Mesenchymal stem cell (in vitro differentiated cells and primary cell): Measurements from ENCODE around the gene AP4B1.

Experiments used
- DNase-seq: peaks from one replicate; pipeline ENCODE4 v3.0.0-alpha.2; 2013
- H2AFZ ChIP-seq: one replicate; pipeline ENCODE4 v1.6.1; 2013; ENCODE audit warnings: low read depth, mild to moderate bottlenecking, control low read depth, inconsistent platforms, low read length, moderate library complexity
- H2AK5ac ChIP-seq: 2 replicates; pipeline ENCODE4 v1.6.1; 2013; ENCODE audit warnings: low read length, moderate library complexity, mild to moderate bottlenecking, inconsistent platforms; ENCODE audit not compliant: severe bottlenecking
- H2BK120ac ChIP-seq: one replicate; pipeline ENCODE4 v1.6.1; 2013; ENCODE audit warnings: low read depth, mild to moderate bottlenecking, inconsistent platforms, low read length, moderate library complexity
- H2BK12ac ChIP-seq, 2 experiments: one replicate each; pipeline ENCODE4 v1.6.1; 2013; ENCODE audit warnings: inconsistent platforms in 2 of 2, low read length in 2 of 2, mild to moderate bottlenecking in 2 of 2, moderate library complexity in 2 of 2, control low read depth in 1 of 2
- H2BK15ac ChIP-seq: one replicate; pipeline ENCODE4 v1.6.1; 2013; ENCODE audit warnings: mild to moderate bottlenecking, low read depth, inconsistent platforms; ENCODE audit not compliant: poor library complexity, severe bottlenecking
- H2BK5ac ChIP-seq: 2 replicates; pipeline ENCODE4 v1.6.1; 2013; ENCODE audit warnings: low read depth, mild to moderate bottlenecking, low read length, control low read depth, inconsistent platforms; ENCODE audit not compliant: poor library complexity, severe bottlenecking
- H3K14ac ChIP-seq, 2 experiments: one replicate each; pipeline ENCODE4 v1.6.1; 2013; ENCODE audit warnings: inconsistent platforms in 2 of 2, low read length in 2 of 2, control low read depth in 1 of 2, mild to moderate bottlenecking in 1 of 2, moderate library complexity in 1 of 2
- H3K18ac ChIP-seq, 2 experiments: one replicate each; pipeline ENCODE4 v1.6.1; 2013; ENCODE audit warnings: inconsistent platforms in 2 of 2, low read length in 2 of 2, control low read depth in 1 of 2, low read depth in 1 of 2, mild to moderate bottlenecking in 1 of 2
- H3K23ac ChIP-seq, 2 experiments: one replicate each; pipeline ENCODE4 v1.6.1; 2013; ENCODE audit warnings: inconsistent platforms in 2 of 2, low read length in 2 of 2, mild to moderate bottlenecking in 2 of 2, moderate library complexity in 2 of 2, control low read depth in 1 of 2
- H3K27ac ChIP-seq: 2 replicates; pipeline ENCODE4 v1.5.1; 2013; ENCODE audit warnings: mild to moderate bottlenecking, moderate library complexity, low read length, control low read depth, inconsistent platforms; ENCODE audit not compliant: poor library complexity, severe bottlenecking
- H3K27me3 ChIP-seq, 2 experiments: 2 replicates each; pipeline versions ENCODE4 v1.6.1 to v1.7.0; 2013; ENCODE audit warnings: low read length in 2 of 2, mild to moderate bottlenecking in 2 of 2, moderate library complexity in 2 of 2, control low read depth in 1 of 2, inconsistent platforms in 1 of 2; ENCODE audit not compliant: control insufficient read depth in 1 of 2, insufficient read depth in 1 of 2
- H3K36me3 ChIP-seq, 2 experiments: 2 replicates each; pipeline versions ENCODE4 v1.6.1 to v1.7.0; 2013; ENCODE audit warnings: low read length in 2 of 2, control low read depth in 1 of 2, inconsistent platforms in 1 of 2, low read depth in 1 of 2, mild to moderate bottlenecking in 1 of 2; ENCODE audit not compliant: insufficient read depth in 2 of 2, control insufficient read depth in 1 of 2
- H3K4ac ChIP-seq, 2 experiments: one replicate each; pipeline ENCODE4 v1.6.1; 2013; ENCODE audit warnings: inconsistent platforms in 2 of 2, low read length in 2 of 2, mild to moderate bottlenecking in 2 of 2, moderate library complexity in 2 of 2, control low read depth in 1 of 2, low read depth in 1 of 2
- H3K4me1 ChIP-seq: 2 replicates; pipeline ENCODE4 v1.6.1; 2013; ENCODE audit warnings: low read depth, low read length, control low read depth; ENCODE audit not compliant: control insufficient read depth, insufficient read depth
- H3K4me2 ChIP-seq: 2 replicates; pipeline ENCODE4 v1.6.1; 2013; ENCODE audit warnings: low read length, mild to moderate bottlenecking, inconsistent platforms; ENCODE audit not compliant: poor library complexity, severe bottlenecking
- H3K4me3 ChIP-seq, 2 experiments: 2 replicates each; pipeline versions ENCODE4 v1.5.1 to v1.7.0; 2013; ENCODE audit warnings: low read length in 2 of 2, mild to moderate bottlenecking in 2 of 2, control low read depth in 1 of 2, low read depth in 1 of 2; ENCODE audit not compliant: insufficient read depth in 1 of 2
- H3K79me1 ChIP-seq: replicated peaks from 2 replicates; pipeline ENCODE4 v1.6.1; 2013; ENCODE audit warnings: mild to moderate bottlenecking, control low read depth, low read length, inconsistent platforms; ENCODE audit not compliant: poor library complexity, severe bottlenecking
- H3K9ac ChIP-seq: 2 replicates; pipeline ENCODE4 v1.7.0; 2013; ENCODE audit warnings: mild to moderate bottlenecking, low read length, moderate library complexity
- H3K9me3 ChIP-seq: 2 replicates; pipeline ENCODE4 v1.7.0; 2013; ENCODE audit warnings: mild to moderate bottlenecking, low read length; ENCODE audit not compliant: control insufficient read depth
- H4K8ac ChIP-seq: one replicate; pipeline ENCODE4 v1.6.1; 2013; ENCODE audit warnings: inconsistent platforms, mild to moderate bottlenecking, low read length, moderate library complexity
- H4K91ac ChIP-seq: one replicate; pipeline ENCODE4 v1.6.1; 2013; ENCODE audit warnings: mild to moderate bottlenecking, low read length, inconsistent platforms
- WGBS: methylation state at CpG from one replicate; pipeline ENCODE4 v1.1.7; 2013; ENCODE audit warnings: mixed read lengths; 5-methylcytosine and 5-hydroxymethylcytosine counted together

Gene AP4B1

GRCh38 chr1:113935176-113935575 is 30.6 kb upstream of the AP4B1 start:
- H3K9me3 ChIP-seq, result no peaks in the 10 kb centered on the region
- peaks cover 4% of the 10 kb centered on the region for H3K79me1 ChIP-seq
- no peak overlapping the region for H2BK12ac ChIP-seq
- H3K18ac ChIP-seq, result no peak overlapping the region
- no peak overlapping the region for H3K23ac ChIP-seq
- no peak overlapping the region for H3K9ac ChIP-seq
- H2AK5ac ChIP-seq, result no peak overlapping the region
- H3K27me3 ChIP-seq, result no peaks in the 10 kb centered on the region
- no peak overlapping the region for H3K4ac ChIP-seq
- no peak overlapping the region for H3K4me3 ChIP-seq
- no peak overlapping the region for H2BK5ac ChIP-seq
- H2BK120ac ChIP-seq, result no peak overlapping the region
- H4K8ac ChIP-seq, result no peak overlapping the region
- WGBS, result 100% methylated on average over 1 of the region's 1 CpG
- H3K14ac ChIP-seq, result no peak overlapping the region
- no peak overlapping the region for H2BK15ac ChIP-seq
- no peak overlapping the region for H4K91ac ChIP-seq
- no peak overlapping the region for H2AFZ ChIP-seq
- DNase-seq, result no peak
- H3K27ac ChIP-seq, result no peak overlapping the region
- H3K4me1 ChIP-seq, result peaks cover 5% of the 10 kb centered on the region
- H3K36me3 ChIP-seq, result peaks cover 0 to under 1% of the 10 kb centered on the region in 2 experiments
- no peak overlapping the region for H3K4me2 ChIP-seq

- WGBS, result 95% methylated on average over 4 of the region's 5 CpGs
These were observed 30.0 kb upstream of the AP4B1 start for GRCh38 chr1:113934511-113935055.

GRCh38 chr1:113934006-113934405 is 29.4 kb upstream of the AP4B1 start:
- H3K9ac ChIP-seq, result no peak overlapping the region
- H2BK5ac ChIP-seq, result no peak overlapping the region
- DNase-seq, result no peak
- H3K4ac ChIP-seq, result no peak overlapping the region
- H2AK5ac ChIP-seq, result no peak overlapping the region
- peaks cover 5% of the 10 kb centered on the region for H3K4me1 ChIP-seq
- no peak overlapping the region for H3K18ac ChIP-seq
- H4K91ac ChIP-seq, result no peak overlapping the region
- H3K9me3 ChIP-seq, result no peaks in the 10 kb centered on the region
- H2BK12ac ChIP-seq, result no peak overlapping the region
- H3K4me3 ChIP-seq, result no peak overlapping the region
- H2AFZ ChIP-seq, result no peak overlapping the region
- H3K27me3 ChIP-seq, result no peaks in the 10 kb centered on the region
- no peak overlapping the region for H4K8ac ChIP-seq
- H3K36me3 ChIP-seq, result no peaks in the 10 kb centered on the region
- no peak overlapping the region for H3K4me2 ChIP-seq
- H2BK120ac ChIP-seq, result no peak overlapping the region
- H3K27ac ChIP-seq, result no peak overlapping the region
- no peak overlapping the region for H2BK15ac ChIP-seq
- no peak overlapping the region for H3K14ac ChIP-seq
- H3K23ac ChIP-seq, result no peak overlapping the region
- H3K79me1 ChIP-seq, result peaks cover 6% of the 10 kb centered on the region

More at GRCh38 chr1:113934511-113935055, 30.0 kb upstream of the AP4B1 start:
- H3K27me3 ChIP-seq, result no peaks in the 10 kb centered on the region
- DNase-seq, result no peak
- no peak overlapping the region for H2BK120ac ChIP-seq
- H3K4me1 ChIP-seq, result peaks cover 5% of the 10 kb centered on the region
- H4K91ac ChIP-seq, result no peak overlapping the region
- no peak overlapping the region for H2BK5ac ChIP-seq
- no peak overlapping the region for H2AFZ ChIP-seq
- no peak overlapping the region for H2BK15ac ChIP-seq
- H3K23ac ChIP-seq, result no peak overlapping the region
- no peak overlapping the region for H3K4me3 ChIP-seq
- no peak overlapping the region for H3K14ac ChIP-seq
- no peak overlapping the region for H2BK12ac ChIP-seq
- H3K27ac ChIP-seq, result no peak overlapping the region
- peaks cover 4% of the 10 kb centered on the region for H3K79me1 ChIP-seq
- no peaks in the 10 kb centered on the region for H3K36me3 ChIP-seq
- no peak overlapping the region for H3K18ac ChIP-seq
- no peak overlapping the region for H3K4ac ChIP-seq
- H3K9me3 ChIP-seq, result no peaks in the 10 kb centered on the region
- H2AK5ac ChIP-seq, result no peak overlapping the region
- H3K9ac ChIP-seq, result no peak overlapping the region
- no peak overlapping the region for H4K8ac ChIP-seq
- H3K4me2 ChIP-seq, result no peak overlapping the region

- H3K14ac ChIP-seq, result no peak overlapping the region
- H3K27me3 ChIP-seq, result no peaks in the 10 kb centered on the region
- H4K91ac ChIP-seq, result no peak overlapping the region
- H3K4me1 ChIP-seq, result peaks cover 3% of the 10 kb centered on the region
- H3K4me3 ChIP-seq, result peak overlapping the region in 1 of 2 experiments; percentile 100
- peaks cover 3% of the 10 kb centered on the region for H3K79me1 ChIP-seq
- WGBS, result 53% methylated on average over 2 of the region's 3 CpGs
- no peak overlapping the region for H2BK15ac ChIP-seq
- H2AFZ ChIP-seq, result no peak overlapping the region
- H4K8ac ChIP-seq, result no peak overlapping the region
- H3K36me3 ChIP-seq, result no peaks in the 10 kb centered on the region
- H3K4ac ChIP-seq, result no peak overlapping the region
- H2BK12ac ChIP-seq, result no peak overlapping the region
- H3K9me3 ChIP-seq, result no peaks in the 10 kb centered on the region
- H3K18ac ChIP-seq, result no peak overlapping the region
- peak; percentile 76 for DNase-seq
- no peak overlapping the region for H2BK5ac ChIP-seq
- H2BK120ac ChIP-seq, result no peak overlapping the region
- no peak overlapping the region for H3K23ac ChIP-seq
- peak overlapping the region; percentile 100 for H3K9ac ChIP-seq
- H2AK5ac ChIP-seq, result no peak overlapping the region
- peak overlapping the region; percentile 49 for H3K4me2 ChIP-seq
- H3K27ac ChIP-seq, result peak overlapping the region; percentile 46
These were observed 26.9 kb upstream of the AP4B1 start for GRCh38 chr1:113931451-113931851.
